ENCODE results near the gene CRELD2. TPM values are rescaled to one million over a fixed set of nuclear protein-coding genes. Genes with fewer than 3 reads are reported as not detected.

CRELD2 gene
- polyA plus RNA-seq, 1 donor from 2014 or later, result 83.2 TPM

- Histone ChIP-seq H3K4me3 (ENCODE audit: low read length) (no peak overlapping the region), H2AFZ (ENCODE audit: low read depth, low read length) (no peak overlapping the region), H3K9me2 (ENCODE audit: insufficient read depth, low read length) (no peaks in the 10 kb centered on the region), H3K9ac (ENCODE audit: low read length) (no peak overlapping the region), H3K27me3 (ENCODE audit: insufficient read depth, low read depth, low read length) (no peaks in the 10 kb centered on the region), H3F3A (ENCODE audit: insufficient read depth, low read length, poor library complexity, severe bottlenecking) (no peaks in the 10 kb centered on the region), H3K27ac (ENCODE audit: low read length) (no peak overlapping the region), H3K79me2 (replicated peaks; ENCODE audit: insufficient read depth, low read length) (no peaks in the 10 kb centered on the region), H3K4me2 (ENCODE audit: low read length) (no peak overlapping the region), H4K20me1 (ENCODE audit: insufficient read depth) (no peaks in the 10 kb centered on the region), H3K36me3 (ENCODE audit: insufficient read depth, low read length) (no peaks in the 10 kb centered on the region), H3K9me3 (ENCODE audit: low read length) (no peaks in the 10 kb centered on the region)
- TF ChIP-seq TAF1 (IDR thresholded peaks at IDR 0.05; ENCODE audit: low read depth) (no peak), RAD21 (conservative IDR thresholded peaks at IDR 0.05) (no peak), REST (IDR thresholded peaks at IDR 0.05; ENCODE audit: borderline replicate concordance) (no peak), SMC3 (conservative IDR thresholded peaks at IDR 0.05; ENCODE audit: poor library complexity) (no peak)
These were observed 33.2 kb downstream of the CRELD2 start for GRCh38 chr22:49951678-49951985.

GRCh38 chr22:49951986-49952896 is 33.8 kb downstream of the CRELD2 start:
- Histone ChIP-seq H3K9ac (ENCODE audit: low read length) (no peak overlapping the region), H2AFZ (ENCODE audit: low read depth, low read length) (no peak overlapping the region)

More at GRCh38 chr22:49951986-49952896, 33.8 kb downstream of the CRELD2 start:
- no peaks in the 10 kb centered on the region for H3K36me3 ChIP-seq (ENCODE audit: insufficient read depth, low read length)
- H3K9me3 ChIP-seq (ENCODE audit: low read length), result no peaks in the 10 kb centered on the region
- H4K20me1 ChIP-seq (ENCODE audit: insufficient read depth), result no peaks in the 10 kb centered on the region
- H3K27me3 ChIP-seq (ENCODE audit: insufficient read depth, low read depth, low read length), result no peaks in the 10 kb centered on the region
- H3K4me2 ChIP-seq (ENCODE audit: low read length), result no peak overlapping the region
- no peak overlapping the region for H3K27ac ChIP-seq (ENCODE audit: low read length)
- H3F3A ChIP-seq (ENCODE audit: insufficient read depth, low read length, poor library complexity, severe bottlenecking), result no peaks in the 10 kb centered on the region
- no peak overlapping the region for H3K4me3 ChIP-seq (ENCODE audit: low read length)
- no peaks in the 10 kb centered on the region for H3K79me2 ChIP-seq (replicated peaks; ENCODE audit: insufficient read depth, low read length)
- no peak for TF ChIP-seq EP300 (conservative IDR thresholded peaks at IDR 0.05; ENCODE audit: poor library complexity, severe bottlenecking)
- TF ChIP-seq TAF1 (IDR thresholded peaks at IDR 0.05; ENCODE audit: low read depth), result no peak
- TF ChIP-seq CTCF (IDR thresholded peaks at IDR 0.05; ENCODE audit: poor library complexity, severe bottlenecking), result no peak
- no peak for TF ChIP-seq REST (IDR thresholded peaks at IDR 0.05; ENCODE audit: borderline replicate concordance)
- TF ChIP-seq SMC3 (conservative IDR thresholded peaks at IDR 0.05; ENCODE audit: poor library complexity), result no peak
- no peak for TF ChIP-seq EZH2 (IDR thresholded peaks at IDR 0.05; ENCODE audit: borderline replicate concordance, insufficient read depth, low read length, poor library complexity, severe bottlenecking)
- TF ChIP-seq RAD21 (conservative IDR thresholded peaks at IDR 0.05), result no peak
- TF ChIP-seq MXI1 (conservative IDR thresholded peaks at IDR 0.05; ENCODE audit: poor library complexity, severe bottlenecking), result no peak
- no peak for TF ChIP-seq POLR2AphosphoS5 (IDR thresholded peaks at IDR 0.05)
- no peaks in the 10 kb centered on the region for H3K9me2 ChIP-seq (ENCODE audit: insufficient read depth, low read length)

Data from neural cell (in vitro differentiated cells).